Vagina (tissue), 2 donors: ENCODE measurements around the gene TEX22.
A peak's percentile ranks its signal among the peaks of the same experiment; 100 is the strongest.

Experiments
- CTCF ChIP-seq, 3 experiments: fragments of 450-650 bp in 2 of 3; fragments of 200-600 bp in 1 of 3; sonication (generic) in 1 of 3; IDR thresholded peaks; one replicate each; pipeline ENCODE4 v1.5.1; 2017 to 2019; ENCODE audit warnings: antibody characterized with exemption in 3 of 3, mild to moderate bottlenecking in 2 of 3, moderate library complexity in 2 of 3
- POLR2A ChIP-seq, 2 donors: fragments of 450-650 bp; IDR thresholded peaks; one replicate each; pipeline ENCODE4 v1.6.1; 2017; ENCODE audit warnings: antibody characterized with exemption in 2 of 2, mild to moderate bottlenecking in 2 of 2, moderate library complexity in 2 of 2

DNA sequence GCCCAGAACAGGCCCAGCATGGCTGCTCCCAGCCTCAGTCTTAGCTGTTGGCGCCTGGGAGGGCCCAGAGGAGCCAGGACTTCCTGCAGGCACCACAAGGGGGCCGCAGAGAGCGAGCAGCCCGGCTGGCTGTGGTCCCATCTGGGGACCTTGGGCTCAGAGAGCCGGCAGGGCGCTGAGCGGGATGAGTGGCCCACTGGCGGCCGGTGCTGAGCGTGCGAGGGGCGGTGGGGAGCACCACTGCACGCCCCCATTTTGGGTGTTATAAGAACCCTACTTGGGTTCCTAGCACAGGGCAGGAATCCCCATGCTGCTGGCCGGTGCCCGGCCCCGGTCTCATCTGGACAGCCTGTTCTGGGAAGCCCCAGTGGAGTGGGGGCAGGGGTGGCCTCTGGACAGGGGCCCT is 50.4 kb downstream of the TEX22 start:
- TF ChIP-seq CTCF (IDR thresholded peaks at IDR 0.05) (peak; percentile 66 to 78 (median 66)), POLR2A (IDR thresholded peaks at IDR 0.05) (no peak)
